Left ventricle myocardium inferior (tissue), 1 donor: Measurements from ENCODE around the gene CLPX. TPM values are rescaled to one million over a fixed set of nuclear protein-coding genes. Genes with fewer than 3 reads are reported as not detected.

Experiments
- DNase-seq: peaks from one replicate; pipeline ENCODE4 v3.0.0-alpha.2; 2020
- H3K27ac ChIP-seq: fragments of 200-600 bp; replicated peaks from 2 replicates; pipeline ENCODE4 v1.8.0; 2021
- H3K27me3 ChIP-seq: fragments of 200-600 bp; 2 replicates; pipeline ENCODE4 v1.8.0; 2021; ENCODE audit warnings: low read depth
- H3K36me3 ChIP-seq: fragments of 200-600 bp; 2 replicates; pipeline ENCODE4 v1.8.0; 2021
- H3K4me1 ChIP-seq: fragments of 200-600 bp; 2 replicates; pipeline ENCODE4 v1.8.0; 2021
- H3K4me3 ChIP-seq: fragments of 200-600 bp; 2 replicates; pipeline ENCODE4 v1.8.0; 2021; ENCODE audit warnings: mild to moderate bottlenecking, moderate library complexity
- H3K9me3 ChIP-seq: fragments of 200-600 bp; replicated peaks from 2 replicates; pipeline ENCODE4 v1.8.0; 2021
- CTCF ChIP-seq: fragments of 200-600 bp; IDR thresholded peaks from 2 replicates; pipeline ENCODE4 v1.8.0; 2021; ENCODE audit warnings: antibody characterized with exemption, mild to moderate bottlenecking, borderline replicate concordance
- intact Hi-C: fragments of 100-400 bp; cut with micrococcal nuclease; formaldehyde crosslinking; loops from one replicate; pipeline ENCODE4 v1.11.0; 2022
- total RNA-seq: library from RNA; stranded (reverse); fragmentation: NEBNext Ultra II Directional; extraction: Animal tissue kit (Norgen Biotek cat#: 25700); gene quantifications from one replicate; pipeline ENCODE4 v1.2.1, GENCODE V29; 2021
- donor health status: DM: no; HTN: yes; CAD: no; lungs with severe emphysema.

CLPX gene
- total RNA-seq, 1 donor from 2014 or later = 52.5 TPM

DNA sequence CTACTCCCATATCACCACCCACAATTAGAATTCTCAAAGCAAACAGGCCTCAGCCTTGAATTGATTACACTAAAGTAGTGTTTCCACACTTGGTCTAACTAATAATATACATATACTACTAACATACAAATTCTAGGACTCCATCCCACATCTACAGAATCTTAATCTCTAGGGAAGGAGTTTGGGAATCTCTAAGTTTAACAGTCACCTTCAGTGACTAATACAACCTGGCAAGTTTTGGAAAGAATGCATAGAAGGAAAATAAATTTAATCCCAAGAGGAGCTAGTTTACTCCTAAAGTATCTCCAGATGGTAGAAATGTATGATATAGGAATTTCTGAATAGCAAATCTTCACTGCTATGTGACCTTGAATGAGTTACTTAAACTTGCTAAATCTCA is 9.1 kb downstream of the CLPX start:
- no peaks in the 10 kb centered on the region for H3K27me3 ChIP-seq
- no peak overlapping the region for H3K4me3 ChIP-seq

DNA sequence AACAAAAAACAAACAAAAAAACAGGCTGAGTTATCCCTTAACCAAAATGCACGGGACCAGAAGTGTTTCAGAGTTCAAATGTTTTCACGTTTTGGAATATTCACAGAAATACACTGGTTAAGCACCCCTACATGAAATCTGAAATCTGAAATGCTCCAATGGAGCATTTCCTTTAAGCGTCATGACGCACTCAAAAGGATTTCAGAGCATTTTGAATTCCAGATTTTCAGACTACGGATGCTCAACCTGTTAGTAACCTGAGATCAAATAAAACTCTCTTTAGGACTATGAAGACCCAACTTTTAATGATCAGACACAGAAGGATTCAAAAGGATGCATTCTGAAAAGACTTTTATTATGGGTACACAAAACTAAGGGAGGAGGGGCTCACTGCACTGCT is 9.6 kb downstream of the CLPX start:
- Histone ChIP-seq H3K4me3 (no peak overlapping the region), H3K27me3 (no peaks in the 10 kb centered on the region), H3K36me3 (peaks cover 87% of the 10 kb centered on the region), H3K4me1 (peaks cover 11% of the 10 kb centered on the region), H3K9me3 (no peaks in the 10 kb centered on the region), H3K27ac (no peak overlapping the region)
- DNase-seq = no peak
- no peak for TF ChIP-seq CTCF
- intact Hi-C loops = no loop called here

More for the DNA sequence above, 9.1 kb downstream of the CLPX start:
- intact Hi-C loops = no loop called here
- no peaks in the 10 kb centered on the region for H3K9me3 ChIP-seq
- no peak overlapping the region for H3K27ac ChIP-seq
- peaks cover 83% of the 10 kb centered on the region for H3K36me3 ChIP-seq
- TF ChIP-seq CTCF = no peak
- no peak for DNase-seq
- peaks cover 13% of the 10 kb centered on the region for H3K4me1 ChIP-seq

DNA sequence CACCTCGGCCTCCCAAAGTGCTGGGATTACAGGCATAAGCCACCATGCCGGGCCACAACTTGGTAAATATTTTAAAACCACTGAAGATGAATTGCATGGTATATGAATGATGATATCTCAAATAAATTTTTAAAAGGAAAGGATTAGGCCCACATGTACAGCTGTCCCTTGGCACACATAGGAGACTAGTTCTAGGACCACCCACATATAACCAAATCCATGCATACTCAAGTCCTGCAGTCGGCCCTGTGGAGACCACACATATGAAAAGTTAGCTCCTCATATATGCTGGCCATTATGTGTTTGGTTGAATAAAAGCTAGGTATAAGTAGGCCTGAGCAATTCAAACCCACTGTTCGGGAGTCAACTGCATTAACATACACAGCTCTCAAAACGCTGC is 10.6 kb downstream of the CLPX start:
- no peak overlapping the region for H3K4me3 ChIP-seq
- H3K27ac ChIP-seq = no peak overlapping the region
- no peak for DNase-seq
- peaks cover 93% of the 10 kb centered on the region for H3K36me3 ChIP-seq
- H3K4me1 ChIP-seq = peaks cover 3% of the 10 kb centered on the region
- no peaks in the 10 kb centered on the region for H3K27me3 ChIP-seq
- TF ChIP-seq CTCF = no peak
- intact Hi-C loops = no loop called here
- H3K9me3 ChIP-seq = no peaks in the 10 kb centered on the region

- Histone ChIP-seq H3K4me3 (no peak overlapping the region), H3K4me1 (no peaks in the 10 kb centered on the region), H3K36me3 (peaks cover 84% of the 10 kb centered on the region), H3K9me3 (no peaks in the 10 kb centered on the region), H3K27me3 (no peaks in the 10 kb centered on the region), H3K27ac (no peak overlapping the region)
- intact Hi-C loops = no loop called here
- TF ChIP-seq CTCF = no peak
- no peak for DNase-seq
Measured at GRCh38 chr15:65172531-65172930, 12.6 kb downstream of the CLPX start.

DNA sequence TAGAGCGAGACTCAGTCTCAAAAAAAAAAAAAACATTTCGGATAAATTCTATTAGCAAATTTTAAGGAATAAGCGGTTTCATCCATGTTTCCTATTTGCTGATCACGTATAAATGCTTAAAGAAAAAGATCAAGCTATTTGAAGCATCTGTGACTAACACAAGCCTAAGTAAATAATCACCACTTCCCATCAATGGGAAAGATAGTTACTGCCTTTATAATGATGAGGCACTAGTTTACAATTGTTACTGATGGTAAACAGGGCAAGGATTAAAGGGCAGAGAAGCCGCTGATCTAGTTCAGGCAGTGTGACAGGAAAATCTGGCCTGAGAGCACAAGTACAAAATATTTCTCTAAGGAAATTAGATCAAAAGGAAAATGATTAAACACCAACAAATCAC is 13.7 kb downstream of the CLPX start:
- Histone ChIP-seq H3K27me3 (no peaks in the 10 kb centered on the region), H3K27ac (no peak overlapping the region), H3K36me3 (peaks cover 78% of the 10 kb centered on the region), H3K4me1 (peaks cover 2% of the 10 kb centered on the region), H3K9me3 (no peaks in the 10 kb centered on the region), H3K4me3 (no peak overlapping the region)
- intact Hi-C loops = no loop called here
- no peak for DNase-seq
- TF ChIP-seq CTCF = no peak

DNA sequence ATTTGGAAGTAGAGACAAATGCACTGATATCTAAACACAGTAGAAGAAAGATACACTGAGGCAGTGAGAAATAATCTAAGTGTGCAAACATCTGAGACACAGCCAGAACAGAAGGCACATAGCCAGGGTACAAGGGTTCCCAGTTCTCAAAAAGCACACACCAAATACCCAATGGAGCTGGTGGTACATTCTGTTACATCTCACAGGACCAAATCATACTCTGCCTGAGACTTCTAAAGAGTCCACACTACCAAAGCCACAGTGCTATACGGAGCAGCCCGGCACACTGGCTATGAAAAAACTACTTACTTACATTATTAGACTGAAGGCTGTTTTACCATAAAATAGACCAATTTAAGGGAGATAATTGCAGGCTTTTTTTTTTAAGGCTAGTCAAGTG is 19.3 kb downstream of the CLPX start:
- no peak for TF ChIP-seq CTCF
- Histone ChIP-seq H3K27me3 (no peaks in the 10 kb centered on the region), H3K36me3 (peaks cover 55% of the 10 kb centered on the region), H3K4me1 (peaks cover 14% of the 10 kb centered on the region), H3K27ac (no peak overlapping the region), H3K4me3 (no peak overlapping the region), H3K9me3 (no peaks in the 10 kb centered on the region)
- intact Hi-C loops = no loop called here
- no peak for DNase-seq
